Measurements from ENCODE around the gene ALG8. TPM values are rescaled to one million over a fixed set of nuclear protein-coding genes. Genes with fewer than 3 reads are reported as not detected.

The ALG8 gene
- total RNA-seq (10 to 100 TPM in 9 of 10 donors, 1 to 10 TPM in 1; 9.6 to 19.5 (median 15.5) TPM), polyA plus RNA-seq (10 to 100 TPM; 21.1 to 69.1 TPM)
- long read RNA-seq, donor 1, transcript ALG8-201 (13 exons, 1,675 nt), result major isoform, 7 of 9 reads
- long read RNA-seq, donor 1, partial matches to known transcripts, result 0 of 9 reads
- long read RNA-seq, donor 1, other reads (novel, unspliced or antisense), result 2 of 9 reads
- long read RNA-seq, donor 2, partial matches to known transcripts, result 0 of 2 reads
- long read RNA-seq, donor 2, other reads (novel, unspliced or antisense), result 0 of 2 reads
- long read RNA-seq, donor 3, transcript ALG8-201 (13 exons, 1,675 nt), result major isoform, 19 of 28 reads
- long read RNA-seq, donor 3, partial matches to known transcripts, result 0 of 28 reads
- long read RNA-seq, donor 3, other reads (novel, unspliced or antisense), result 8 of 28 reads

DNA sequence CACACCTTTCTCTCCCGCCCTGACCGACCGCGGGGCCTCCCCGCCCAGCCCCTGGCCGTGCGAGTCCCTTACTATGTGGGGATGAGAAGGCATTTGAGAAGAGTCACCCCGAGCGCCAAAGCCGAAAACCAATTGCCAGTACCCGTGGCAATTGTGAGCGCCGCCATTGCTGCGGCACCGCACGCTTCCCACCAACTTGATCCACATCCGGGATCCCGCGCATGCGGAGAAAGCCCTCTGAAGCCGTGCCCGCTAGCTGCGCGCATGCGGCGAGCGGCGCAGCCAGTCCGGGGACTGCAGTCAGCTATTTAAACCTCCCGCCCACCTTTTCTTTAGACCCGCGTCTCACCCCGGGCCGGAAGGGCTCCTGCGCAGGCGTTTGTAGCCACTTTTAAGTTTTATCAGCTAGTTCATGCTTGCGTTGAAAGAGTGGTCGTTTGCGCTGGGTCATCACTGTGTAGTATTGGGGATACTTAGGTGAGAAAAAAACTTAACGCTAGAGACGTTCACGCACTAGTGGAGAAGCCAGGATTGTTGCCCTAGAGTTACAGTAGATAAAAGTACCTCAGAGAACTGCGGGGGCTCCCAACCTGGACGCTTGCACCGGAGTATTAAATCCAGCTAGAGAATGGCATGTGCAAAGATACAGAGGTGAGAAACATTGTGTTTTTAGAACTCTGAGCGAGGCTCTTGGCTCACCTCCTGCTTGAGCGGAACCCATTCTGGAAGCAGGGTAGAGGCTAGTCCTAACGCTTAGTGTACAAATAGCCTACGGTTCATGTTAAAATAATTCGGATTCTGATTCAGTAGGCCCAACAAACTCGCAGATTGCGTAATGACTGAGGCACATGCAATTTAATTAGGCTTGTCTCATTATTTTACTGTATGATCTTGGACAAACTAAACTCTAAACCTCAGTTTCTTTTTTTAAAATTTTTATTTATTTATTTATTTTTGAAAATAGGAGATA, at the start of gene ALG8:
Gene ALG8, minus strand, starts transcription at position 205 of the 970 bp plus-strand sequence. Its CDS starts 38 bp downstream, at position 167.
- intact Hi-C loops (cut with DNase I), result loop anchor here in 8 of 10 donors (1.0 to 10.0 kb wide), 8 partner anchors 31 to 435 kb away; partner anchors contain the start of genes KCTD21 (in 5 of the 8), USP35 (in 5 of the 8), NARS2 (in 1 of the 8) and NDUFC2 (in 1 of the 8)
- H3K9me3 ChIP-seq, result no peaks in the 10 kb centered on the region

GRCh38 chr11:78188286-78189173, 49.1 kb upstream of the ALG8 start, which contains the start of the genes KCTD21 and USP35:
TSS of gene KCTD21 (minus strand) at chr11:78188626. CDS start at chr11:78174554, 14,072 bp downstream.
TSS of gene USP35 (plus strand) at chr11:78188919. CDS start at chr11:78196246, 7,327 bp downstream.
- 0 to 1% methylated on average over 66 to 74 of the region's 74 CpGs for WGBS, 2 donors
- Histone ChIP-seq H3K9me3 (no peaks in the 10 kb centered on the region), H3K4me3 (peak within 1 kb of the TSS; percentile 68 to 89 (median 82)), H3K27me3 (no peaks in the 10 kb centered on the region), H3K27ac (peak within 1 kb of the TSS; percentile 34 to 90 (median 84)), H3K36me3 (peaks cover 0 to 22% (median 0%) of the 10 kb centered on the region in 9 donors), H3K4me1 (peaks cover 6 to 59% (median 36%) of the 10 kb centered on the region in 9 donors)
- ATAC-seq (peak; percentile 97 to 98 (median 98)), DNase-seq (peak; percentile 97 to 98)
- TF ChIP-seq, protein P1, sequence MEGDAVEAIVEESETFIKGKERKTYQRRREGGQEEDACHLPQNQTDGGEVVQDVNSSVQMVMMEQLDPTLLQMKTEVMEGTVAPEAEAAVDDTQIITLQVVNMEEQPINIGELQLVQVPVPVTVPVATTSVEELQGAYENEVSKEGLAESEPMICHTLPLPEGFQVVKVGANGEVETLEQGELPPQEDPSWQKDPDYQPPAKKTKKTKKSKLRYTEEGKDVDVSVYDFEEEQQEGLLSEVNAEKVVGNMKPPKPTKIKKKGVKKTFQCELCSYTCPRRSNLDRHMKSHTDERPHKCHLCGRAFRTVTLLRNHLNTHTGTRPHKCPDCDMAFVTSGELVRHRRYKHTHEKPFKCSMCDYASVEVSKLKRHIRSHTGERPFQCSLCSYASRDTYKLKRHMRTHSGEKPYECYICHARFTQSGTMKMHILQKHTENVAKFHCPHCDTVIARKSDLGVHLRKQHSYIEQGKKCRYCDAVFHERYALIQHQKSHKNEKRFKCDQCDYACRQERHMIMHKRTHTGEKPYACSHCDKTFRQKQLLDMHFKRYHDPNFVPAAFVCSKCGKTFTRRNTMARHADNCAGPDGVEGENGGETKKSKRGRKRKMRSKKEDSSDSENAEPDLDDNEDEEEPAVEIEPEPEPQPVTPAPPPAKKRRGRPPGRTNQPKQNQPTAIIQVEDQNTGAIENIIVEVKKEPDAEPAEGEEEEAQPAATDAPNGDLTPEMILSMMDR (IDR thresholded peaks at IDR 0.05), result no peak
- intact Hi-C loops (cut with DNase I), result loop anchor here in 5 of 10 donors (2.0 to 5.0 kb wide), 3 partner anchors 46 to 51 kb away; partner anchors contain the start of gene ALG8 (in 3 of the 5)

More for the DNA sequence above, at the start of gene ALG8:
- Histone ChIP-seq H3K4me1 (peaks cover 0 to 39% (median 18%) of the 10 kb centered on the region in 9 donors), H3K27me3 (no peaks in the 10 kb centered on the region), H3K36me3 (peaks cover 0 to 26% (median 0%) of the 10 kb centered on the region in 9 donors), H3K4me3 (peak within 1 kb of the TSS; percentile 38 to 92 (median 72)), H3K27ac (peak within 1 kb of the TSS in 9 of 10 donors; percentile 66 to 87 (median 71))
- ATAC-seq (peak; percentile 98 to 100 (median 99)), DNase-seq (peak; percentile 96 to 97)
- 2 to 3% methylated on average over 52 of the region's 52 CpGs for WGBS, 2 donors
- TF ChIP-seq, protein P1 (IDR thresholded peaks at IDR 0.05), result no peak

DNA sequence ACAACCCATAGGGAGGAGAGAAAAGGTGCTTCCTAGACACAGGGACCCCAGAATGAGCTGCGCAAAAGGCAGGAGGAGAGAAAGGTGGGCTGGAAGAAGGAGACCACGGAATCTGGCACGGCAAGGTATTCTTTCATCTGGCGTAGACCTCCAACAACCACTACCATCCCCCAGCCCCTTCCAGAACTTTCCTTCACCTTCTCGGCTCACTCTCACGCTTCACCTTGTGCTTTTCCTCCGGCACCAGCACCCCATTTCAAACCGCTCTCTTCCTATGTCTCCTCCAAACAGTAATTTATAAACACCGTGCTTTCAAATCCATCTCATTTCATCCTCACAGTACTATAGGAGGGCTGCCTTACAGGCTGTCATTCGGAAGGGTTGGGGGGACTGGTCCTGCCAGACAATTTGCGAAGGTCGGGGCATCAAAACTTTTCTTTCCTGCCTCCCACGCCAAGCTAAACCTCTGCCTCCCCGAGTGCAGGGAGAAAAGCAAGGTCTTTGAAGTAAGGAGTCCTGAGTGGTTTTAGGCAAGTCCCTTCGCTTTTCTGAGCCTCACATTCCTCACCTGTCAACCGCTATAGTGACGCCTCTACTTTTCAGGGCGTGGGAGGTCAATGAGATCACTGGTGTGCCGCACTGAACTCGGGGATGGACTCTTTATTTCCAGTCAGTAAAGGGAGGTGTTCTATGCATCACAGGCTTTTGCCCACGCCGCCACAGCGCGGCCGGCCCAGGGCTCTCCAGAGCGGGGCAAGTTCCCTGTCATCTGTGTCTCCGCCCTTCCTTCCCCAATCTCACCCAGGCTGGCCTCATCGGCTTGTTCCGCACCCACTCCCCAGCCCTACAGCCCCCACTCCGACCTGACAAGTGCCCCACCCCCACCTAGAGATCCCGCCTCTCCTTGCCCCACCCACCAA, 48.2 kb upstream of the ALG8 start:
- Histone ChIP-seq H3K4me1 (peaks cover 6 to 56% (median 35%) of the 10 kb centered on the region in 9 donors), H3K36me3 (peaks cover 0 to 31% (median 0%) of the 10 kb centered on the region in 9 donors), H3K4me3 (peak overlapping the region; percentile 68 to 89 (median 82)), H3K27ac (peak overlapping the region; percentile 34 to 90 (median 84)), H3K9me3 (no peaks in the 10 kb centered on the region), H3K27me3 (no peaks in the 10 kb centered on the region)
- TF ChIP-seq, protein P1 (IDR thresholded peaks at IDR 0.05), result peak in 1 of 9 donors; percentile 3
- DNase-seq (no peak), ATAC-seq (peak in 2 of 8 donors; percentile 35 to 58)
- intact Hi-C loops (cut with DNase I), result loop anchor here in 5 of 10 donors (2.0 to 5.0 kb wide), 4 partner anchors 15 to 50 kb away; partner anchors contain the start of gene ALG8 (in 3 of the 5)
- WGBS, 2 donors, result 21 to 23% methylated on average over 31 of the region's 31 CpGs
